ENCODE data around the gene STARD10. TPM values are rescaled to one million over a fixed set of nuclear protein-coding genes. Genes with fewer than 3 reads are reported as not detected.

STARD10 gene
- total RNA-seq, 4 donors from 2014 or later, result 39.1 to 103 (median 71.1) TPM

DNA sequence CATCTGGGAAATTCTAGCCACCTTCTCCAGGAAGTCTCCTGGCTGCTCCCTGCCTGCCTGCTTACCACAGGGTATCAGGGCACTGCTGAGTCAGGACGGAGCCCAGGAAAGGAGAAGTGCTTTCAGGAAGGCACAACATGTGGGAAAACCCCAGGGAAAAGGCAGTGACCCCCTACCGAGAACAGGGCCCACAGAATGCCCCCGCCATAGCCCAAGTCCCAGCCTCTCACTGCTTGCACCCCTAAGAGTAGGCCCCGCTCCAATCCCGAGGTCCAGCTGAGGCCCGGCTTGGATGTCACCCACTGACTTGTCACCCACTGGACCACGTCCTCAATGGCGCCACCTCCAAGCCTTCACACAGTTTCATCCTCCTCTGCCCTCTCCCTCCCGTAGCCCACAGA lies 75.7 kb downstream of the STARD10 start:
- Histone ChIP-seq H3K36me3 (no peaks in the 10 kb centered on the region), H3K27ac (peak overlapping the region in 3 of 4 donors; percentile 88 to 97 (median 90)), H3K27me3 (no peaks in the 10 kb centered on the region), H3K4me3 (no peak overlapping the region), H3K9me3 (no peaks in the 10 kb centered on the region), H3K4me1 (peaks cover 62 to 67% of the 10 kb centered on the region in 2 donors)
- no peak for ATAC-seq
- DNase-seq, result no peak
- in situ Hi-C loops (cut with MboI; ENCODE audit: low sequenced_read_pairs in 4 of 4), result loop anchor here in 1 of 4 donors (25.0 kb wide), 1 partner anchor 469 kb away; no protein-coding TSS in a partner anchor
- intact Hi-C loops (cut with DNase I; ENCODE audit: low total_unique reads), result no loop called here
- no peak for TF ChIP-seq POLR2A (IDR thresholded peaks at IDR 0.05)
- TF ChIP-seq, protein P1, sequence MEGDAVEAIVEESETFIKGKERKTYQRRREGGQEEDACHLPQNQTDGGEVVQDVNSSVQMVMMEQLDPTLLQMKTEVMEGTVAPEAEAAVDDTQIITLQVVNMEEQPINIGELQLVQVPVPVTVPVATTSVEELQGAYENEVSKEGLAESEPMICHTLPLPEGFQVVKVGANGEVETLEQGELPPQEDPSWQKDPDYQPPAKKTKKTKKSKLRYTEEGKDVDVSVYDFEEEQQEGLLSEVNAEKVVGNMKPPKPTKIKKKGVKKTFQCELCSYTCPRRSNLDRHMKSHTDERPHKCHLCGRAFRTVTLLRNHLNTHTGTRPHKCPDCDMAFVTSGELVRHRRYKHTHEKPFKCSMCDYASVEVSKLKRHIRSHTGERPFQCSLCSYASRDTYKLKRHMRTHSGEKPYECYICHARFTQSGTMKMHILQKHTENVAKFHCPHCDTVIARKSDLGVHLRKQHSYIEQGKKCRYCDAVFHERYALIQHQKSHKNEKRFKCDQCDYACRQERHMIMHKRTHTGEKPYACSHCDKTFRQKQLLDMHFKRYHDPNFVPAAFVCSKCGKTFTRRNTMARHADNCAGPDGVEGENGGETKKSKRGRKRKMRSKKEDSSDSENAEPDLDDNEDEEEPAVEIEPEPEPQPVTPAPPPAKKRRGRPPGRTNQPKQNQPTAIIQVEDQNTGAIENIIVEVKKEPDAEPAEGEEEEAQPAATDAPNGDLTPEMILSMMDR (IDR thresholded peaks at IDR 0.05 in 4 of 5, conservative IDR thresholded peaks at IDR 0.05 in 1 of 5), result no peak

DNA sequence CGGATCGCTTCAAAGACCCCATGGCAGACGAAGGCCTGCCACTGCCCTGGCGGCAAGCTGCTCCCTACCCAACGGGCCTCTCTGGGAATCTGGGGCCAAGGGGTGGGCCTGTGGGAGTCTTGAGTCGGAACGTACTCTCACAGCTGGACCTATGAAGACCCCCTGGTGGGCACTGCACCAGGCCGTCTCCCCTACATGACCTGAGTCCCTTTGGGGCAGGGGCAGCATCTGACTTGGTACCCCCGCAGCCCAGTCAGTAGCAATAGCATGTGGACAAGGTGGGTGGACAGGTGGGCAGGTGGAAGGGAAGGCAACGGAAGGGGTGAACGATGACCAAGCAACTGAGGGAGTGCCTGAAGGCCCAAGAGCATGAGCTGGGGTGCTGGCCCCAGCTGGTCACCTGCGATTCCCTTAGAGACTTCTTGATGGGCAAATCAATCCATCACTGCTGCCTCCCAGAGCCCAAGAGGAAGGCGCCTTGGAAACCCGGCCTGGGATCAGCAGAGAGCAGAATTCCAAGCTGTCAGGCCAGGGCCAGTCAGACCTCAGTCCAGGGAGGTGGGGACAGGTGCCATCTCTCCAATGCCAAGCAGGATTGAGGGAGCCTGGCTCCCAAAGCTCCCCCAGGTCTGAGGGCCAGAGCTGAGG lies 76.9 kb downstream of the STARD10 start:
- ATAC-seq (no peak), DNase-seq (no peak)
- Histone ChIP-seq H3K9me3 (no peaks in the 10 kb centered on the region), H3K27ac (peak overlapping the region in 1 of 4 donors; percentile 22), H3K4me1 (peaks cover 61 to 62% of the 10 kb centered on the region in 2 donors), H3K27me3 (no peaks in the 10 kb centered on the region), H3K4me3 (no peak overlapping the region), H3K36me3 (peaks cover 0 to 6% of the 10 kb centered on the region in 2 donors)
- intact Hi-C loops (cut with DNase I; ENCODE audit: low total_unique reads) (no loop called here), in situ Hi-C loops (cut with MboI; ENCODE audit: low sequenced_read_pairs in 4 of 4) (loop anchor here in 1 of 4 donors (25.0 kb wide), 1 partner anchor 470 kb away; no protein-coding TSS in a partner anchor)
- TF ChIP-seq, protein P1 (IDR thresholded peaks at IDR 0.05 in 4 of 5, conservative IDR thresholded peaks at IDR 0.05 in 1 of 5), result no peak
- TF ChIP-seq POLR2A (IDR thresholded peaks at IDR 0.05), result no peak

DNA sequence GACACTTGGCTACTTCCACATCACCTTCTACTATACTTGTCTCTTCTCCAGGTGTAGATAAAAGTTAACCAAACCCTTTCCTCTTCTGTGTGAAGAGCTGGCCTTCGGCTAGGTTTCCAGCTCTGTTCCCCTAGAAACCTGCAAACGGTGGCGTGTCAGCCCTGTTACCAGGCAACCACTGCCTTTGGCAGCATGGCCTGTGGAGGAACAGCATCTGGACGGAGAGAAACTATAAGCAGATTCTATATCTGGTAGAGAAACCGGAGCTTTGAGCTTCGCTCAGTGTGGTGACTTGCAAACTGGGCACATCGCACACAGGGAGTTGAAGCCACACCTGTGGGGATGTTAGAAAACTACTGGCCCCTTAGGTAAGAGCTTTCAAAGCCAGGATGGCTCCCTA lies 77.6 kb downstream of the STARD10 start:
- Histone ChIP-seq H3K9me3 (no peaks in the 10 kb centered on the region), H3K27ac (peak overlapping the region in 1 of 4 donors; percentile 22), H3K4me3 (no peak overlapping the region), H3K27me3 (no peaks in the 10 kb centered on the region), H3K36me3 (peaks cover 0 to 7% of the 10 kb centered on the region in 2 donors), H3K4me1 (peaks cover 56 to 59% of the 10 kb centered on the region in 2 donors)
- ATAC-seq (no peak), DNase-seq (no peak)
- TF ChIP-seq POLR2A (IDR thresholded peaks at IDR 0.05), result no peak
- intact Hi-C loops (cut with DNase I; ENCODE audit: low total_unique reads) (no loop called here), in situ Hi-C loops (cut with MboI; ENCODE audit: low sequenced_read_pairs in 4 of 4) (loop anchor here in 1 of 4 donors (25.0 kb wide), 1 partner anchor 471 kb away; no protein-coding TSS in a partner anchor)

DNA sequence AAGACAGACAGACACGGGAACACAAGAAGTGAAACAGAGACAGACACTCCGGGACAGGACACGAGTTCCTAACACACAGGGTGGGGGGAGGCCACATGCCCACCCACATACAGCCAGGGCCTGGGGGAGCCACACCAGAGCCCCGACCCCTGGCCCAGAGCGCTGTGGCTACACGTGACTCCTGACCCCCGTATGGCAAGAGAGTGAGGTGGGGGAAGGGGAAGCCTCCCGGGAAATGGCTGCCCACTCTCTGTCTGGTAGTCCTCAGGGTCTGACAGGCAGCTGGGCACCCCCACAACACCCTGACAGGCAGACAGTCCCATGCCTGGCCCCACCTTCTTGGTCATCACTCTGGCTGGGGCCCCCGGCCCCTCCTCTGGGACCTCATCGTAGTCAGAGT lies 81.0 kb downstream of the STARD10 start:
- DNase-seq (no peak), ATAC-seq (no peak)
- H3K36me3 ChIP-seq, result peaks cover 0 to 38% of the 10 kb centered on the region in 2 donors
- no peak for TF ChIP-seq POLR2A (IDR thresholded peaks at IDR 0.05)
- TF ChIP-seq, protein P1 (IDR thresholded peaks at IDR 0.05 in 4 of 5, conservative IDR thresholded peaks at IDR 0.05 in 1 of 5), result no peak
- intact Hi-C loops (cut with DNase I; ENCODE audit: low total_unique reads), result no loop called here
- no peaks in the 10 kb centered on the region for H3K9me3 ChIP-seq
- no peak overlapping the region for H3K4me3 ChIP-seq
- H3K27ac ChIP-seq, result no peak overlapping the region
- peaks cover 21 to 25% of the 10 kb centered on the region in 2 donors for H3K4me1 ChIP-seq
- in situ Hi-C loops (cut with MboI; ENCODE audit: low sequenced_read_pairs in 4 of 4), result loop anchor here in 1 of 4 donors (25.0 kb wide), 1 partner anchor 474 kb away; no protein-coding TSS in a partner anchor
- no peaks in the 10 kb centered on the region for H3K27me3 ChIP-seq

DNA sequence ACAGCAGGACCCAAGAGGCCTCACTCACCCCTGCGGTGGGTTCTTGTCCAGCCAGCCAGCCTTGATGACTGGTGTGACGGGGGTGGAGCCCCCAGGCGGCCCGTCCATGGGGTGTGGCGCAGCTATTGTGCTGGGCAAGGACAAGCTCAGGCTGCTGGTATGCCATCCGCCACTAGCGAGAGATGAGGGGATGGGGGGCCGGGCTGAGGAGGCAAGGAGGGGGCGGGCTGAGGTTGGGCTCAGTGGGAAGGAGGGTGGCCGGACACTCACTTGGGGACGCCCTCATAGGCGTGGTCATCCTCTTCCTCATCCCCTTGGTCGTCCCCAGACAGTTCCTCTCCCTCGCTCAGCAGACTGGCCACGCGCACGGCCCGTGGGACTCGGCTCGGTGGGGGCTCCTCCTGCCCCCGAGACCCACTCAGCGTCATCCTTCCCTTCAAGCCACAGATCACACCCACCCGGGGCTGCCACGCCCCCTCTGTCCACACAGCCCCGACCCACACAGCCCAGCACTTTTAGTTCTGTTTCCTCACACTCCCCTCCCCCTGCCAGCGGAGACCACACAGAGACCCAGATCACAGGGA lies 81.6 kb downstream of the STARD10 start:
- DNase-seq, result peak; percentile 33 to 62
- H3K27me3 ChIP-seq, result no peaks in the 10 kb centered on the region
- H3K4me3 ChIP-seq, result no peak overlapping the region
- intact Hi-C loops (cut with DNase I; ENCODE audit: low total_unique reads) (no loop called here), in situ Hi-C loops (cut with MboI; ENCODE audit: low sequenced_read_pairs in 4 of 4) (loop anchor here in 1 of 4 donors (25.0 kb wide), 1 partner anchor 475 kb away; no protein-coding TSS in a partner anchor)
- no peaks in the 10 kb centered on the region for H3K9me3 ChIP-seq
- peak in 1 of 2 donors; percentile 39 for ATAC-seq
- TF ChIP-seq, protein P1 (IDR thresholded peaks at IDR 0.05 in 4 of 5, conservative IDR thresholded peaks at IDR 0.05 in 1 of 5), result no peak
- TF ChIP-seq POLR2A (IDR thresholded peaks at IDR 0.05), result no peak
- peaks cover 19 to 22% of the 10 kb centered on the region in 2 donors for H3K4me1 ChIP-seq
- no peak overlapping the region for H3K27ac ChIP-seq
- H3K36me3 ChIP-seq, result peaks cover 0 to 44% of the 10 kb centered on the region in 2 donors

Data from gastrocnemius medialis (tissue), 4 donors.